Measurements from ENCODE around the gene COQ8B.

COQ8B gene

DNA sequence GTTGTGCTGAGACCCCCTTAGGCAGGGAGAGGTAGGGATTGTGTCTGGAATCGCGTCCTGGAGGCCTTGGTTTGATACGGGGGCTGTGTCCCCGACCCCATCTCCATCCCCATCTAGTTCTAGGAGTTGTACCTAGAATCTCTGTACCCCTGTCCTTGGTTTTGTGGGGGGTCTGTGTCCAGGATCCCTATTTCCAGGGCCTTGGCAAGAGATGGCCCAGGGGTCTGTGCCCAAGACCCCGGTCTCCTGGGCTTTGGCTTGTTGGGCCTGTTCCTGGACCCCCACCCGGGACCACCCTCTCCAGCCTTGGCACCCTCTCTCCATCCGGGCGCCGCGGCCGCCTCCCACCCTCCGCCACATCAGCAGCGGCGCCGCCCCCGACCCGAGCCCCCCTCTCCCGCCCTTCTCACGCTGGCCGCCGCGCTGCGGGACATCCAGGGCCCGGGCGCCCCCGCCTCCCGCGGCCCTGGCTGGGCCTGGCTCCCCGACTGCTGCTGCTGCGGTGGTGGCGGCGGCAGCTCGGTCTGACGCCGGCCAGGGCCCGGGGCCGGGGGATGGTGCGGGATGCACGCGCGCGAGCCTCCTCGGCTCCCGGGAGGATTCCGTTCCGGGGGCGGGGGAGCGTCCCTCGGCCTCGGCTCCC lies 26.5 kb downstream of the COQ8B start, which contains the start of gene NUMBL:
NUMBL (minus strand) TSS at position 602 of the 643 bp plus-strand sequence; CDS start at position 434, 168 bp downstream.
- DNase-seq, result no peak

DNA sequence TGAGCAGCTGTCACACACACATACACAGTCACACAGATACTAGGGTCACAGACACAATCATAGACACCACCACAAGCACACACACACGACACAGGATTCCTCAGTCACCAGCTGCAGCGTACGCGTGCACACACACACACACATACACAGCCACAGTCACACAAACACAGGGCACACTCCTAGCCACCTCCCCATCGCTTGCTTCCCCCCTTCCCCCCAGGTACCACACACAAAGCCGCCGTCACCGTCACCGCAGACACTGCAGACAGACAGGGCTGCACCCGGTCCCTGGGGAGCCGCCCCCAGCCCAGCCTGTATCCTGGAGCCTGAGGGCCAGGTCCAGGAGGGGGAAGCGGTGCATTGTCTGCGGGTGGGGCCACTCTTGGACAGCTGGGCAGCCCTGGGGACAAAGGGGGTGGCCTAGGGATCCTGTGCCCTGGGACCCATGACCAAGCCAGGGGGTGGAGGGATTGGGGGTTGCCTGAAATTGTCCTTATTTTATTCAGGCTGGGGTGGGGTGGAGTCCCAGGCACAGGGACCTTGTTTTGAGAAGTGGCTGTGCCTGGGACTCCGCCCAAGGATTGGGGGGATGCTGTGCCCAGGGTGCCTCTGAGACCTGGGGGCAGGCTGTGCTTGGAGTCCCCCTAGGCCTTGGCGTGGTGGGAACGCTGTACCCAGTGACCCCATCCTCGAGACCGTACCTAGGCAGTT lies 27.2 kb downstream of the COQ8B start:
- no peak for DNase-seq

DNA sequence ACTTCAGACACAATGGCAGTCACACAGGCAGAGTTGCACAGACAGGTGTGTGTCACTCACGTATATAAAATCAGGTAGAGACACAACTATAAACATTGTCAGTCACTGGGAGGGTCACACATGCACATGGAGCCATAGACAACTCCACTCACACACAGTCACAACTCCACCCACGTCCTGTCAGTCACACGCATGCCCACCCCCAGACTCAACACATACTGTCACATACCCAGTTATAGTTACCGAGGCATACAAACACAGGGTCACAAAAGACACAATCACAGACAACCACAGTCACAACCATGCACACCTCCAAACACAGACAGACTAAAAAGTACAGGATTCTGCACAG lies 27.7 kb downstream of the COQ8B start:
- DNase-seq, result no peak

DNA sequence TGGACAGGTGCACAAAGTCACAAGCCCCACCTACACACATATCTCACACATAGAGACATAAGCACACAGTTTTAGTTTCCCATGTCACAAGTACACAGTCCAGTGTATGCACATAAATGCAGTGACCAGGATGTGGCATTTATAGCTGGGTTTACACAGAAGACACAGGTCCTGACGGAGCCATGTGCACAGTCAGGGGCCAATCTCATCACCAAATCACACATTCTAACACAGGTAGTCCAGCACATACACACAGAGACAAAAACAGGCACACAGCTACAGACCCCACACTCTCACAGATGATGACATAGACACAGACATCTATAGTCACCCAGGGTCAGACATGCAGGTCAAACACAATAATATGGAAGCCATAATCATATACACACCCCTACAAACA lies 28.4 kb downstream of the COQ8B start:
- no peak for DNase-seq

DNA sequence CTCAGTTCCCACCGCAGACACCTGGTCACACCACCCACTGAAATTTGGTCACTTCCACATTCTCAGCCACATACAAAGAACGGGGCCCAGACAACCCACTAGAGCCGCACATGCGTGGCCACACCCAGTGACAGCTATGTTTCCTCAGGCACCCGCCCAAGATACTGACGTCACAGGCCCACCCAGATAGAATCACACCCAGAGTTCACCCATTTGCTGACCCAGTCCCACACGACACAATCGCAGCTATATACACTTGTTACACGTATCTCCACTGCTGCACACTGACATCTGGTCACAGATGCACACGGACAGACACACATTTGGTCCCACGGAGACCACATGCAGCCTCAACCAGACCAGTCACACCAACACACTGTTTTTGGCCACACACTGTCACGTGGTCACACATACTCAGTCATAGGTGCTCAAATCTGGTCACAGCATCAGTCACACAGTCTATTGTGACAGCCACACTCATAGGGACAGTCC lies 29.1 kb downstream of the COQ8B start:
- no peak for DNase-seq

DNA sequence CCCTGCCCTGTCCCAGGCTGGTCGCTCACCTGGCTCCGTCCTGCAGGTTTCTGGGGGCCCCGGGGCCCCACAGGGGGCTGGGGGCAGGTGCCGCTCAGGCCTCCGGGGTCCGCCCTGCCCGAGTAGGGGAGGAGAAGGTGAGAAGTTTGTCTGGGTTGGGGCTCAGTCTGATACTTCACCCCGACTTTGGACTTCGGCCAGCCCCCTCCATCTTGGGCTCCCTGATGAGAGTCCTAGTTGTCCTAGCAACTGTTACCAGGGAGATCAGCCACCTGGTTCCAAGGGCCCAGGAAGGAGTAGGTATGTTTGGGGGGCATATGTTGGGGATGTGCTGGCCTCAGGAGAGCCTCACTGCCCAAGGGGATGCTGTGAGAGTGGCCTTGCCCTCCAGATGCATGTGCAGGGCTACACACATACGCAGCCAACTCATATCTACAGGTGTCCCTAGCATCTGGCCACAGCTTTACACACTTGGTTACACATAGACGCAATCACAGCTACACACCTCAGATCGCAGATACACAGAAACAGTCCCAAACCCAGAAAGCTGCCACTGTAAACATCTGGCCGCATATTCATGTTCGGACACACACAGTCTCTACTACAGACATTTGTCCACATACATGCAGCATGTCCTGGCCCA lies 29.7 kb downstream of the COQ8B start:
- no peak for DNase-seq

DNA sequence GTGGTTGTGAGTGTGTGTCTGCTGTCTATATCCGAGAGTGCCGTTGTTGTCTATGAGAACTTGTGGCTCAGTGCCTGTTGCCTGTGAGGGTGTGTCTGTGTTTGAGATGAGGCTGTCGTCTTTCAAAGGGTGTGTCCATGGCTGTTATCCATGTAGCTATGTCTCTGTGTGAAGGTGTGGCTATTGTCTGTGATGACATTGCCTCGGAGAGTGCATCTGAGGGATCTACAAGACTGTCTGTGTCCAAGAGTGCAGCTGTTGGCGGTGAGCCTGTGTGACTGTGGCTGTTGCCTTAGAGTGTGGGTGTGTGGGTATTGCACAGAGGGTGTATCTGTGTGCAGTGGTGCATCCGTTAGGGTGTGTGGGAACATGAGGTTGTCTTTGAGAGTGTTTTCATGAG lies 31.1 kb downstream of the COQ8B start:
- no peak for DNase-seq

DNA sequence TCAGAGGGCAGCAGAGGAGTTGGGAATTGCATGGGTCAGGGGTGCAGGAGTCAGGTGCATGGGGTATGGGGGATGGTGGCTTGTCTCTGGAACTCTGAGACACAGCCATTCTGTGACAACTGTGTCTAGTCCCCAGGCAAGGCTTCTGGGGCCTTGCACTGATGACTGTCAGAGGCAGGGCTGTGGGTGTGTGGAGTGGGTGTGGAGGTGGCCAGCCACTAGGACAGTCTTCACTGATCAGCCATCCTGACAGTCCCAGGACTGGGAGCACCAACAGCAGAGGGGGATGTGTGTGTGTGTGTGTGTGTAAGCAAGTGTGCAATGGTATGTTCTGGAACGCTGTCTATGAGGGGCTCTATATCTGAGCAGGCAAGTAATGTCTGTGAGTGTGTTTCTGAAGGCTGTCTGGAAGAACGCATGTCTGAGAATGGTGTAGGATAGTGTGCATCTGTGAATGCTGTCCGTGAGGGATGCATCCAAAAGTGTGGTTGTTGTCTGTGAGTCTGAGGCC lies 31.6 kb downstream of the COQ8B start:
- no peak for DNase-seq

DNA sequence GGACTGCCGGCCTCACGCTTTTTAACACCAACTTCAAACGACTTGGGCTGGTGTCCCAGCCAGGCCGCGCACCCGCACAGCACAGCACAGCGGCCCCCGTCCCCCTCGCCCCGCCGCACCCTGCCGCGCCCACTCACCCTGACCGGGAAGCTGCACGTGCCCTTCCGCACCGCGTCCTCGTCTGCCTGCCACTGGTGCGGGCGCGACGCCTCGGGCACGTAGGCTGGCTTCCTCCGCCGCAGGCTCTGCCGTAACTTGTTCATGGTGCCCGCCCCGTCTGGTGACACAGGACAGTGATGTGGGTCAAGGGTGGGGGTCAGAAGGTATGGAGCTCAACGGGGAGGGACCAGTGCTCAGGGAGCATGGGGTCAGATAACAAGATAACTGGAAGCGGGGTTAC lies 32.4 kb downstream of the COQ8B start:
- DNase-seq, result no peak

DNA sequence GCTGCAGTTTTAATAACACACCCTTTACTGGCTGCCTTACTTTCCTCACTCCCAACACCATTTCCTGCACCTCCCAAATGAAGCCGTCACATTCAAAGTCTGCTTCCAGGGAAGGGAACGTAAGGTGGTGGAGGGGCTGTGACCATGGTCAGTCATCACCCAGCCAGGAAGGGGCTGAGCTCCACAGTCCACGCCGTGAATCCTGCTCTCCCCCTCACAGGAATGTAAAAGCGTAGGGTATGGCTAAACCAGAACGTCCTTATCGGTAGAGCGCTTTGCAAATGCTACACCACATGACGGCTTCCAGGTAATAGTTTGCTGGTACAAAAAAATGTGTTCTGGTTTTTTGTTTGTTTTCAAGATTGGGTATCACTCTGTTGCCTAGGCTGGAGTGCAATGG lies 33.2 kb downstream of the COQ8B start:
- DNase-seq, result no peak

DNA sequence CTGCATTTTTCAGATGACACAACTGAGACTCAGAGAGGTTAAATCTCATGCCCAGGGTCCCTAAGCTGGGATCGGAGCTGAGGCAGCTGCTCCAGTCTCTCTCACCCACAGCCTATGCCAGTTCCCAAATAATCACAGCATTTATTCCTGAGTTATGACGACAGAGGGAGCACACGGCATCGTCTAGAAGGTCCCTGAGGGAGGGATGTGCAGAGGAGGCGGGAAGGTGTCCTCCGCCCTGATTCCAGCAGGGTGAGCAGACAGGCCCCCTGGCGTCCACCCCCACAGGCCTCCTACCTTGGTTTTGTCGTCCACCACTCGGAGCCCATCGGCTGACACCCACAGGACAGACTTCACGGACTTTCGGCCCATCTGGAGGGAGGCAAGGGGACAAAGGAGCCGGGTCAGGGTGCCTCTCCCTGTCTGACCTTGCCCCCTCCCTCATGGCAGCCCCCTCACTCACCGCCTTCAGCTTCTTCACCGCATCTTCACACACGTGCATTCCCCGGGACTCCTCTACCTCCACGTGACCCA lies 34.2 kb downstream of the COQ8B start:
- DNase-seq, result no peak

DNA sequence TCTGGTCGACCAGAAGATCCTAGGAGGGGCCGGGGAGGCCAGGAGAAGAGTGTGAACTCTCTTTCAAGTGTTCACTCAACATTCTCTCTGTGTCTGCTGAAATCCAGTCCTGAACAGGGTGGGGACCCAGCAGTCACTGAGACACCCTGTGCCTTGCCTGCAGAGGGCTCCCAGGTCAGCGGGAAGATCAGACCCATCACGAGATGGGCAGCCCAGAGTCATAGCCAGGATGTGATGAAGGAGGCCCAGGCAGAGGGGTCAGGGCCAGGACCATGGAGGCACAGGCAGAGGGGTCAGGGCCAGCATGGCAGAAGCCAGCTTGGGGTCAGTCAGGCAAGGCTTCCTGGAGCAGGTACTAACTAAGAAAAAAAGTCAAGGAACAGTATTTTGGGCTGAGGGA lies 35.6 kb downstream of the COQ8B start:
- DNase-seq, result no peak

DNA sequence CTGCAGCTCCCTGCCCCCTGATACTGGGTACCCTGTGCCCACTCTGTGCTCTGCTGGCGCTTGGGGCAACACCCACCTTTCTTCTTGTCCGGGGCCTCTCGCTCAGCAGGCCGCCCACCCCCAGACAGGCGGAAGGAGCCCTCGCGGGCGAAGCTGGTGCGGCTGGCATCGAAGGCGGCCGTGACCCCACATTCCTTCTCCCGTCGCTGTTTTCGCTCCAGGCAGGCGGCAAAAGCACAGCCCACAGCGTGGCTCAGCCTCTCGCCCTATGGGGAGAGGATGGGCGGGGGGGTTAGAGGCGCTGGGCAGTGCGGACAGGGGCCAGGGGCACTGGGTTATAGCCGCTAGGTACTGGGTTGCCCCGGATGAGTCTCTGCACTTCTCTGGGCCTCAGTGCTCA lies 39.5 kb downstream of the COQ8B start:
- no peak for DNase-seq

DNA sequence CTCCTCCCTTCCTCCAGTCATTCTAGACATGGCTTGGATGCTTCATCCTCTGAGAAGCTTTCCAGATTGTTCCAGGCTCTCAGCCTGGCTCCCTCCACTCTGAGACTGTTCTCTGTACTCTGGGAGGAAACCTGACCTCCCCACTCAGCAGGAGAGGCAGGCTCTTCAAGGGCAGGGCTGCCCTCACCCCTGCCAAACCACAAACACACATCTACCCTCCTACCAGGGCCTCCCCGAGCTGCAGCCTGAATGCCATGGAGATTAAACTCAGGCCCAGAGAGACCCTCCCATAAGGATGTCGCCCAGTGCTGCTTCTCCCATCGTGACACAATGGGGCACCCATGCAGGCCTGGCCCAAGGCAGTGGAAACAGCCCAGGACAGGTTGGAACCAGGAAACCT lies 42.4 kb downstream of the COQ8B start:
- no peak for DNase-seq

DNA sequence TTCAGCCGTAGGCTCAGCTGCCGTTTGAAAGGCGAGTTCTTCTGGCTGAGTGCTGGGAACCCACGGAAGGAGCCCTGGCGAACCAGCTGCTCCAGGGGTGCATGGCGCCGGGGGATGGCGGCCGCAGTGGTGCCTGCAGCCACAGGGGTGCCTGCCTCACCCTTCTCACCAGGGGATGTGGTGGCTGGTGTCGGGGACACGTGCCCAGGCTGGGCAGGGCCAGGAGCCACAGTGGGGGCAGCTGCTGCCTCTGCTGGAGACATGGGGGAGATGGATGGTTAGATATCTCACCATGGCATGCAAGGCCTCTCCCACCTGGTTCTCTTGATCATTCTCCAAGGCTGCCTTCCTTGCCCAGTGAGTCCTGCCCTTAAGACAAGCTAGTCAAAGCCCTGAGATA lies 43.3 kb downstream of the COQ8B start:
- no peak for DNase-seq

DNA sequence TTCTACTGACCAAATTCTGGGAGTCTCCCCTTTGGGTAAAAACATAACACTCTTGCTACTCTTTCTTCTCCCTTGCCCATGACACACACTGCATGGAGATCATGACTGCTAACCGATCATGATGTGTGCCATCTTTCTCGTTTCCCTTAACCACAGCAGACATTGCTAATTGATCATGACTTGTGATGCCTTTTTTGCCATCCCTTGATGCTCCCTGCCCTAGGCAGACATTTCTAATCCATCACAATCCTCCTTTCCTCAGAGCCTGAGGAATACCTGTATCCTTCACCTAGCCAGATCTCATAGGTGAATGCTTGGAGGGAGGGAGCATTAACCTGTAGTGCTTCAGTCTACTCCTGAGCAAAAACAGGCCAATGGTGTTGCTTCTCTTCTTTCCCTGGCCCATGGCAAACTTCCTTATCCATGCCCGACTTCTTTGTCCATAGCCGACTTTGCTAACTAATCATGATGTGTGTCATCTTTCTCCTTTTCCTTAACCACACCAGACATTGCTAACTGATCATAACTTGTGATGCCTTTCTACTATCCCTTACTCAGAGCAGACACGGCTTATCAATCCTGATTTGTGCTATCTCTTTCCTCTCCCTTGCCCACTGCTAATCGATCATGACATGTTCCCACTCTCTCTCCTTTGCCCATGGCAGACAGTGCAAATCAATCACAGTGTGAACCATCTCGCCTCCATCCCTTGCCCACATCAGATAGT lies 44.0 kb downstream of the COQ8B start:
- DNase-seq, result no peak

DNA sequence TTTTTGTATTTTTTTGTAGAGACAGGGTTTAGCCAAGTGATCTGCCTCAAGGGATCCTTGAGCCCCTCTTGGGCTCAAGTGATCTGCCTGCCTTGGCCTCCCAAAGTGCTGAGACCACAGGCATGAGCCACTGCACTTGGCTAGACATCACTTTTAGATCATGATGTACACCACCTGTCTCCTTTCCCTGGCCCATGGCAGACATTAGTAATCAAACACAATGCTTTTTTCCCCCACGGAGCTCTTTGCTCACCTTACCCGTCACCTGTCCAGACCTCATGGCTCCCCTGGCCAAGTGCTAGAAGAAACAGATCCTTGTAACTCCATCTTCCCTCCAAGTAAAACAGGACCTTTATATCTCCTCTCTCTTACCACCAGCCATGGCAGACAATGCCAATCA lies 44.6 kb downstream of the COQ8B start:
- DNase-seq, result no peak

DNA sequence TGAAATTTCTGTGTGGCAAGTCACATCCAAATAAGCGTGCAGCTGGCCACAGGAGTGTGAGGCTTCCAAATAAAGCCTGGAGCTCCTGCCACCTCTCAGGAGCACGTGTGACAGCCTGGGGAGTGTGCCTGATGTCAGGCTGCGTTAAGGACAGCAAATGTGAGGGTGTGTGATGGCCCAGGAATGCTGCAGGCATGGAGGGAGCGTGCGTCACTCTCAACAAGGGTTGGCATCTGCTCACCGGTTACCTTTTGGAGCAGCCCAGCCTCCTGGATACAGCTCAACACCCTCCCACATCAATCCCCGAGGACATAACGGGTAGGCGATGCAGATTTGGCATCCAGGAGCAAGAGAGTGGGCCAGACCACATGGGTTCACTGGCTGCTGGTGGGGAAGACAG lies 45.3 kb downstream of the COQ8B start:
- no peak for DNase-seq

DNA sequence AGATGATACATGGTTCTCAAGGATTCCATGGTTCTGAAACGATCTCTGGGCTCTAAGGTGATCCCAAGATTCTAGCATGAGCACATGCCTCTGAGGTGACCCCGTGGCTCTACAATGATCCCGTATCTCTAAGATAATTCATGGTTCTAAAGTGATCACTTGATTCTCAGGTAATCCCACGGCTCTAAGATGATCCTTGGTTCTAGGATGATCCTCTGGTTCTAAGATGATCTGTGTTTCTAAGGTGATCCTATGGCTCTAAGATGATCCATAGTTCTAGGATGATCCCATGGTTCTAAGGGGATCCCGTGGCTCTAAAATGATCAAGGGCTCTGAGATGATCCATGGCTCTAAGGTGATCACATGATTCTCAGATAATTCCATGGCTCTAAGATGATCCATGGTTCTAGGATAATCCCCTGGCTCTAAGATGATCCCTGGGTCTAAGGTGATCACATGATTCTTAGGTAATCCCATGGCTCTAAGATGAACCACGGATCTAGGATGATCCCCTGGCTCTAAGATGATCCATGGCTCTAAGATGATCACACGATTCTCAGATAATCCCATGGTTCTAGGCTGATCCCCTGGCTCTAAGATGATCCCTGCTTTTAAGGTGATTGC lies 47.6 kb downstream of the COQ8B start:
- DNase-seq, result no peak

DNA sequence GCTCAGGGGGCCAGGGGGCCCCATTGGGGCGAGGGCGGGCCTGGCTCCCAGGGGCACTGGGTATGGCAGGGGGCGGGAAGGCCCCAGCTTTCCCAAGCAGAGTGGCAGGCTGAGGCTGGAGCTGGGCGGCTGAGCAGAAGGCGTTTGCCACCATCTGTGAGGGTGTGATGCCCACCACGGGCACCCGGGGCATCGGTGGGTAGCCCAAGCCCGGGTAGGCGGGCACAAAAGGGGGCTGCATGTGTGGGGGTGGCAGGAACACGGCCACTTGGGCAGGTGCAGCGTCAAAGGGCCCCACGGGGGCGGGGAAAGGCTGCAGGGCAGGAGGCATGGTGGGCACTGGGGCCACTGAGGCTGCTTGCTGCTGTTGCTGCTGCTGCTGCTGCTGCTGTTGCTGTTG lies 49.1 kb downstream of the COQ8B start:
- DNase-seq, result no peak

DNA sequence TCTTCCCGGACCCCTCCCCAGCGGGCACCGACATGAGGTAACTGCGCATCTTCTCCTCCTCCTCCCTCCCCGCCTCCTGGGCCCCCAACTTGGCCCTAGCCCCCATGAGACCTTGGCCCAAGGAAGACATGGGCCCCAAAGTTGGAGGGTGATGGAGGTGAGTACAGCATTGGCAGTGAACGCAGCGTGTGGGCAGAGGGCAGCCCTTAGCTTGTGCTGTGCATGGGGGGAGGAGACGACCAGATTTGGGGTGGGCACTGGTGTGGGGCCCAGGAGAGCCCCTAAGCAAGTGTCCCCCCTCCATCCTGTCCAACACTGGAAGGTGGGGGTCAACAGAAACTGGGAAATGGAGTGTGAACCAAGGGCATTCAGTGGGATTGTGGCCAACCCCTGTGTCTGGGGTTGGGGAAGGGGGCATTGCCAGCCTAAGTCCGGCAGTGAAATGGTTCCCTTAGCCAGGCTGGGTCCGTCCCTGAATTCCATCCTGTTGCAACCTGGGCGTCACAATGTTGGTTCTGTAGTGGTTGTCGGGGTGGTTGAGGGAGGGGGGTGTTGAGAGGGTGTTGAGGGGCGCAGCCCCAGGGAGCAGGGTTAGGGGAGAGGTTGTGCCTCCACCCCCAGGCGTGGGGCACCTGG lies 49.8 kb downstream of the COQ8B start:
- DNase-seq, result no peak
